Liver (tissue), 9 donors: ENCODE measurements around the gene C19orf67. TPM values are rescaled to one million over a fixed set of nuclear protein-coding genes. Genes with fewer than 3 reads are reported as not detected.

Experiments
- DNase-seq: peaks from one replicate; pipeline ENCODE4 v3.0.0-alpha.2; 2017; ENCODE audit warnings: low spot score
- H3K27ac ChIP-seq, 2 donors: one replicate each; pipeline ENCODE4 v1.7.0; 2013; ENCODE audit warnings: inconsistent platforms in 2 of 2, low read length in 2 of 2, control low read depth in 1 of 2, low read depth in 1 of 2, mild to moderate bottlenecking in 1 of 2
- H3K27me3 ChIP-seq, 4 donors: one replicate each; pipeline versions ENCODE4 v1.6.1 to v1.7.0; 2013; ENCODE audit warnings: low read length in 3 of 4, inconsistent platforms in 1 of 4, mild to moderate bottlenecking in 1 of 4, moderate library complexity in 1 of 4; ENCODE audit not compliant: control insufficient read depth in 4 of 4, insufficient read depth in 4 of 4
- H3K36me3 ChIP-seq, 4 donors: one replicate each; pipeline versions ENCODE4 v1.6.1 to v1.7.0; 2013; ENCODE audit warnings: low read length in 3 of 4, mild to moderate bottlenecking in 3 of 4, low read depth in 1 of 4, moderate library complexity in 1 of 4; ENCODE audit not compliant: control insufficient read depth in 4 of 4, insufficient read depth in 3 of 4
- H3K4me1 ChIP-seq, 4 donors: one replicate each; pipeline versions ENCODE4 v1.6.1 to v1.7.0; 2013; ENCODE audit warnings: low read length in 3 of 4, mild to moderate bottlenecking in 3 of 4, moderate library complexity in 1 of 4; ENCODE audit not compliant: control insufficient read depth in 4 of 4, insufficient read depth in 4 of 4
- H3K4me3 ChIP-seq, 3 donors: one replicate each; pipeline versions ENCODE4 v1.6.1 to v1.7.0; 2013; ENCODE audit warnings: low read length in 3 of 3, control low read depth in 1 of 3, low read depth in 1 of 3, mild to moderate bottlenecking in 1 of 3
- H3K9ac ChIP-seq, 2 donors: one replicate each; pipeline ENCODE4 v1.7.0; 2013; ENCODE audit warnings: low read length in 2 of 2, mild to moderate bottlenecking in 2 of 2, moderate library complexity in 2 of 2, control low read depth in 1 of 2, low read depth in 1 of 2
- H3K9me3 ChIP-seq, 4 donors: one replicate each; pipeline versions ENCODE4 v1.6.1 to v1.7.0; 2013; ENCODE audit warnings: low read length in 3 of 4; ENCODE audit not compliant: control insufficient read depth in 4 of 4
- EGR1 ChIP-seq, 2 donors: IDR thresholded peaks; 2 replicates each; pipeline ENCODE4 v1.6.1; 2016 to 2018; ENCODE audit warnings: antibody characterized with exemption in 2 of 2, low read depth in 2 of 2
- FOXA1 ChIP-seq: IDR thresholded peaks from 2 replicates; pipeline ENCODE4 v1.6.1; 2016; ENCODE audit warnings: antibody characterized with exemption
- FOXA2 ChIP-seq: IDR thresholded peaks from 2 replicates; pipeline ENCODE4 v1.6.1; 2016; ENCODE audit warnings: antibody characterized with exemption
- GABPA ChIP-seq, 2 donors: IDR thresholded peaks in 1 of 2; conservative IDR thresholded peaks in 1 of 2; 2 replicates each; pipeline ENCODE4 v1.6.1; 2016; ENCODE audit warnings: antibody characterized with exemption in 2 of 2, mild to moderate bottlenecking in 1 of 2, moderate library complexity in 1 of 2
- HNF4A ChIP-seq, 2 donors: conservative IDR thresholded peaks; 2 replicates each; pipeline ENCODE4 v1.6.1; 2016; ENCODE audit warnings: antibody characterized with exemption in 2 of 2, mild to moderate bottlenecking in 2 of 2
- HNF4G ChIP-seq: IDR thresholded peaks from 2 replicates; pipeline ENCODE4 v1.6.1; 2016; ENCODE audit warnings: antibody characterized with exemption
- JUND ChIP-seq, 2 donors: IDR thresholded peaks; 2 replicates each; pipeline ENCODE4 v1.6.1; 2016; ENCODE audit warnings: antibody characterized with exemption in 2 of 2
- NR2F2 ChIP-seq: IDR thresholded peaks from 2 replicates; pipeline ENCODE4 v1.6.1; 2016; ENCODE audit warnings: antibody characterized with exemption
- RAD21 ChIP-seq, 2 donors: IDR thresholded peaks; 2 replicates each; pipeline ENCODE4 v1.6.1; 2016; ENCODE audit warnings: antibody characterized with exemption in 2 of 2, mild to moderate bottlenecking in 2 of 2
- RXRA ChIP-seq, 2 donors: IDR thresholded peaks; 2 replicates each; pipeline ENCODE4 v1.6.1; 2017 to 2018; ENCODE audit warnings: antibody characterized with exemption in 2 of 2, mild to moderate bottlenecking in 1 of 2
- SP1 ChIP-seq: IDR thresholded peaks from 2 replicates; pipeline ENCODE4 v1.6.1; 2018; ENCODE audit warnings: antibody characterized with exemption, mild to moderate bottlenecking
- TAF1 ChIP-seq: conservative IDR thresholded peaks from 2 replicates; pipeline ENCODE4 v1.6.1; 2016; ENCODE audit warnings: antibody characterized with exemption, mild to moderate bottlenecking
- YY1 ChIP-seq: IDR thresholded peaks from 2 replicates; pipeline ENCODE4 v1.6.1; 2016; ENCODE audit warnings: antibody characterized with exemption, mild to moderate bottlenecking
- WGBS: extraction: QIAGEN DNeasy Blood & Tissue Kit; methylation state at CpG from one replicate; pipeline ENCODE4 v1.1.7; 2013; 5-methylcytosine and 5-hydroxymethylcytosine counted together
- polyA plus RNA-seq, 2 donors: library from polyadenylated mRNA; stranded (reverse) in 1 of 2; unstranded in 1 of 2; fragments of 200-250 nt in 1 of 2; fragments of >200 nt in 1 of 2; fragmentation: Nextera tagmentation in 1 of 2; extraction: Ambion mirVana in 1 of 2; gene quantifications; one replicate each; pipeline versions ENCODE4 v1.2.1 to v1.2.3, GENCODE V29; 2013 to 2015
- total RNA-seq, 2 donors: library from RNA; depleted of rRNA; stranded (reverse); fragments of >200 nt; gene quantifications; one replicate each; pipeline ENCODE4 v1.2.3, GENCODE V29; 2014
- TF ChIP-seq, protein P1 (sequence below): IDR thresholded peaks from 2 replicates; pipeline ENCODE4 v1.6.1; 2016; ENCODE audit warnings: antibody characterized with exemption
- TF ChIP-seq, protein P2 (sequence below): IDR thresholded peaks from 2 replicates; pipeline ENCODE4 v1.6.1; 2016; ENCODE audit warnings: antibody characterized with exemption
- TF ChIP-seq, protein P3 (sequence below): IDR thresholded peaks from 2 replicates; pipeline ENCODE4 v1.6.1; 2016; ENCODE audit warnings: antibody characterized with exemption, mild to moderate bottlenecking
- TF ChIP-seq, protein P4 (sequence below): fragments of 150-350 bp; IDR thresholded peaks from 2 replicates; pipeline ENCODE4 v1.5.1; 2017; ENCODE audit warnings: improper control_type of control experiment, low read depth, low read length; ENCODE audit not compliant: missing input control
- TF ChIP-seq, protein P5 (sequence below): IDR thresholded peaks from 2 replicates; pipeline ENCODE4 v1.6.1; 2016; ENCODE audit warnings: antibody characterized with exemption
- donor health status: healthy.
- donor health status: healthy.
- donor health status: healthy.
- donor health status: healthy.
- donor health status: healthy.

Gene C19orf67
- total and polyA plus RNA-seq, 4 donors: 0.25 TPM; not detected in 3

DNA sequence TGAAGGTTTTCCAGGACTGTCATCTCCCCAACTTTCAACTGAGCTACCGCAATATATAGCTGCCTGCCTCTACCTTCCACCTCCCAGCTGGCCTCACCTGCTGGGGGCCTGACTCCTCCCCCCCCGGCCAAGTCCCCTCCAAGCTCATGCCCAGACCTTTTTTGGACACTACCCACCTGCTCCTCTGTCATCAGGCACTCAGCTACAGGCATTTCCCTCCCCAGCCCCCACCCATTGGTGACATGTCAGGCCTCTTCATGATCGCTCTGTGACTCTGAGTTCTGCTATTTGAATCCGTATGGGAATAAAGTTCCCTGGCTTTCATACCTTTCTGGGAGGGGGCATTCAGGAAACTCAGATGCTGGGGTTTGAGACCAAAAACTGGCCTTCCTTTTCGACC is 30.2 kb upstream of the C19orf67 start:
- Histone ChIP-seq H3K4me1 (peaks cover 15 to 68% (median 59%) of the 10 kb centered on the region in 4 donors), H3K9me3 (no peaks in the 10 kb centered on the region), H3K36me3 (no peaks in the 10 kb centered on the region), H3K4me3 (no peak overlapping the region), H3K27me3 (no peaks in the 10 kb centered on the region), H3K27ac (peak overlapping the region; percentile 55 to 56), H3K9ac (no peak overlapping the region)
- no peak for DNase-seq
- no peak for TF ChIP-seq HNF4G
- TF ChIP-seq, protein P1, sequence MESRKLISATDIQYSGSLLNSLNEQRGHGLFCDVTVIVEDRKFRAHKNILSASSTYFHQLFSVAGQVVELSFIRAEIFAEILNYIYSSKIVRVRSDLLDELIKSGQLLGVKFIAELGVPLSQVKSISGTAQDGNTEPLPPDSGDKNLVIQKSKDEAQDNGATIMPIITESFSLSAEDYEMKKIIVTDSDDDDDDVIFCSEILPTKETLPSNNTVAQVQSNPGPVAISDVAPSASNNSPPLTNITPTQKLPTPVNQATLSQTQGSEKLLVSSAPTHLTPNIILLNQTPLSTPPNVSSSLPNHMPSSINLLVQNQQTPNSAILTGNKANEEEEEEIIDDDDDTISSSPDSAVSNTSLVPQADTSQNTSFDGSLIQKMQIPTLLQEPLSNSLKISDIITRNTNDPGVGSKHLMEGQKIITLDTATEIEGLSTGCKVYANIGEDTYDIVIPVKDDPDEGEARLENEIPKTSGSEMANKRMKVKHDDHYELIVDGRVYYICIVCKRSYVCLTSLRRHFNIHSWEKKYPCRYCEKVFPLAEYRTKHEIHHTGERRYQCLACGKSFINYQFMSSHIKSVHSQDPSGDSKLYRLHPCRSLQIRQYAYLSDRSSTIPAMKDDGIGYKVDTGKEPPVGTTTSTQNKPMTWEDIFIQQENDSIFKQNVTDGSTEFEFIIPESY: no peak
- TF ChIP-seq TAF1: no peak
- TF ChIP-seq RAD21 (IDR thresholded peaks at IDR 0.05): no peak
- whole genome bisulfite sequencing: 88% methylated on average over 5 of the region's 5 CpGs

DNA sequence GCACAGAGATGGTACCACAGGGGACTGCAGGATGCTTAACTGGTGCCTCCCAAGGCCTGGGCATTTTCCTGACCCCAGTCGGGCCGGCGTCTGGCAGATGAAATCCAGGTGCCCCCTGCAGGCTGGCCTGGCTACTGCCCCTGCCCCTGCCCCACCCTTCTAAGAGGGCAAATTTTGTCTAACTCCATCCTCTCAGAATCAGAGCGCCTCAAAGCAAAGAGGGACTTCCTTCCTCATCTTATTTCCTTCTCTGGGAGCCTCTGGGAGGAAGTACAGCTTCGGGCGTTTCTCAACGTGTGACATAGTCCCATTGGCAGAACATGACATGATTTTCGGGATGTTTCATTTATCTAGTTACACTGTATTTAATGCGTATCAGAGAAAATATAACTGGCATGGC is 29.3 kb upstream of the C19orf67 start:
- Histone ChIP-seq H3K4me3 (no peak overlapping the region), H3K27me3 (no peaks in the 10 kb centered on the region), H3K9me3 (no peaks in the 10 kb centered on the region), H3K4me1 (peaks cover 15 to 72% (median 60%) of the 10 kb centered on the region in 4 donors), H3K9ac (no peak overlapping the region), H3K27ac (peak overlapping the region; percentile 88 to 97), H3K36me3 (no peaks in the 10 kb centered on the region)
- WGBS: 32% methylated on average over 9 of the region's 9 CpGs
- TF ChIP-seq, protein P2, sequence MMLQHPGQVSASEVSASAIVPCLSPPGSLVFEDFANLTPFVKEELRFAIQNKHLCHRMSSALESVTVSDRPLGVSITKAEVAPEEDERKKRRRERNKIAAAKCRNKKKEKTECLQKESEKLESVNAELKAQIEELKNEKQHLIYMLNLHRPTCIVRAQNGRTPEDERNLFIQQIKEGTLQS: no peak
- TF ChIP-seq RAD21 (IDR thresholded peaks at IDR 0.05) (peak; percentile 63 to 76), HNF4A (conservative IDR thresholded peaks at IDR 0.05) (no peak), SP1 (no peak), EGR1 (IDR thresholded peaks at IDR 0.05; ENCODE audit: low read depth in 2 of 2) (peak; percentile 27 to 41), GABPA (IDR thresholded peaks at IDR 0.05 in 1 of 2, conservative IDR thresholded peaks at IDR 0.05 in 1 of 2) (no peak), JUND (IDR thresholded peaks at IDR 0.05) (no peak), FOXA1 (no peak), TAF1 (no peak), FOXA2 (no peak), YY1 (no peak), NR2F2 (no peak), HNF4G (no peak), RXRA (IDR thresholded peaks at IDR 0.05) (peak in 1 of 2 donors; percentile 16)
- TF ChIP-seq, protein P1: no peak
- TF ChIP-seq, protein P3, sequence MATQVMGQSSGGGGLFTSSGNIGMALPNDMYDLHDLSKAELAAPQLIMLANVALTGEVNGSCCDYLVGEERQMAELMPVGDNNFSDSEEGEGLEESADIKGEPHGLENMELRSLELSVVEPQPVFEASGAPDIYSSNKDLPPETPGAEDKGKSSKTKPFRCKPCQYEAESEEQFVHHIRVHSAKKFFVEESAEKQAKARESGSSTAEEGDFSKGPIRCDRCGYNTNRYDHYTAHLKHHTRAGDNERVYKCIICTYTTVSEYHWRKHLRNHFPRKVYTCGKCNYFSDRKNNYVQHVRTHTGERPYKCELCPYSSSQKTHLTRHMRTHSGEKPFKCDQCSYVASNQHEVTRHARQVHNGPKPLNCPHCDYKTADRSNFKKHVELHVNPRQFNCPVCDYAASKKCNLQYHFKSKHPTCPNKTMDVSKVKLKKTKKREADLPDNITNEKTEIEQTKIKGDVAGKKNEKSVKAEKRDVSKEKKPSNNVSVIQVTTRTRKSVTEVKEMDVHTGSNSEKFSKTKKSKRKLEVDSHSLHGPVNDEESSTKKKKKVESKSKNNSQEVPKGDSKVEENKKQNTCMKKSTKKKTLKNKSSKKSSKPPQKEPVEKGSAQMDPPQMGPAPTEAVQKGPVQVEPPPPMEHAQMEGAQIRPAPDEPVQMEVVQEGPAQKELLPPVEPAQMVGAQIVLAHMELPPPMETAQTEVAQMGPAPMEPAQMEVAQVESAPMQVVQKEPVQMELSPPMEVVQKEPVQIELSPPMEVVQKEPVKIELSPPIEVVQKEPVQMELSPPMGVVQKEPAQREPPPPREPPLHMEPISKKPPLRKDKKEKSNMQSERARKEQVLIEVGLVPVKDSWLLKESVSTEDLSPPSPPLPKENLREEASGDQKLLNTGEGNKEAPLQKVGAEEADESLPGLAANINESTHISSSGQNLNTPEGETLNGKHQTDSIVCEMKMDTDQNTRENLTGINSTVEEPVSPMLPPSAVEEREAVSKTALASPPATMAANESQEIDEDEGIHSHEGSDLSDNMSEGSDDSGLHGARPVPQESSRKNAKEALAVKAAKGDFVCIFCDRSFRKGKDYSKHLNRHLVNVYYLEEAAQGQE: no peak
- TF ChIP-seq, protein P4, sequence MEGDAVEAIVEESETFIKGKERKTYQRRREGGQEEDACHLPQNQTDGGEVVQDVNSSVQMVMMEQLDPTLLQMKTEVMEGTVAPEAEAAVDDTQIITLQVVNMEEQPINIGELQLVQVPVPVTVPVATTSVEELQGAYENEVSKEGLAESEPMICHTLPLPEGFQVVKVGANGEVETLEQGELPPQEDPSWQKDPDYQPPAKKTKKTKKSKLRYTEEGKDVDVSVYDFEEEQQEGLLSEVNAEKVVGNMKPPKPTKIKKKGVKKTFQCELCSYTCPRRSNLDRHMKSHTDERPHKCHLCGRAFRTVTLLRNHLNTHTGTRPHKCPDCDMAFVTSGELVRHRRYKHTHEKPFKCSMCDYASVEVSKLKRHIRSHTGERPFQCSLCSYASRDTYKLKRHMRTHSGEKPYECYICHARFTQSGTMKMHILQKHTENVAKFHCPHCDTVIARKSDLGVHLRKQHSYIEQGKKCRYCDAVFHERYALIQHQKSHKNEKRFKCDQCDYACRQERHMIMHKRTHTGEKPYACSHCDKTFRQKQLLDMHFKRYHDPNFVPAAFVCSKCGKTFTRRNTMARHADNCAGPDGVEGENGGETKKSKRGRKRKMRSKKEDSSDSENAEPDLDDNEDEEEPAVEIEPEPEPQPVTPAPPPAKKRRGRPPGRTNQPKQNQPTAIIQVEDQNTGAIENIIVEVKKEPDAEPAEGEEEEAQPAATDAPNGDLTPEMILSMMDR: peak; percentile 50
- TF ChIP-seq, protein P5, sequence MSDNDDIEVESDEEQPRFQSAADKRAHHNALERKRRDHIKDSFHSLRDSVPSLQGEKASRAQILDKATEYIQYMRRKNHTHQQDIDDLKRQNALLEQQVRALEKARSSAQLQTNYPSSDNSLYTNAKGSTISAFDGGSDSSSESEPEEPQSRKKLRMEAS: peak; percentile 57
- no peak for DNase-seq
